ENCODE results near the gene TSC22D2. TPM values are rescaled to one million over a fixed set of nuclear protein-coding genes. Genes with fewer than 3 reads are reported as not detected.

The TSC22D2 gene
- total RNA-seq, 1 donor from 2014 or later, result 39.8 TPM

DNA sequence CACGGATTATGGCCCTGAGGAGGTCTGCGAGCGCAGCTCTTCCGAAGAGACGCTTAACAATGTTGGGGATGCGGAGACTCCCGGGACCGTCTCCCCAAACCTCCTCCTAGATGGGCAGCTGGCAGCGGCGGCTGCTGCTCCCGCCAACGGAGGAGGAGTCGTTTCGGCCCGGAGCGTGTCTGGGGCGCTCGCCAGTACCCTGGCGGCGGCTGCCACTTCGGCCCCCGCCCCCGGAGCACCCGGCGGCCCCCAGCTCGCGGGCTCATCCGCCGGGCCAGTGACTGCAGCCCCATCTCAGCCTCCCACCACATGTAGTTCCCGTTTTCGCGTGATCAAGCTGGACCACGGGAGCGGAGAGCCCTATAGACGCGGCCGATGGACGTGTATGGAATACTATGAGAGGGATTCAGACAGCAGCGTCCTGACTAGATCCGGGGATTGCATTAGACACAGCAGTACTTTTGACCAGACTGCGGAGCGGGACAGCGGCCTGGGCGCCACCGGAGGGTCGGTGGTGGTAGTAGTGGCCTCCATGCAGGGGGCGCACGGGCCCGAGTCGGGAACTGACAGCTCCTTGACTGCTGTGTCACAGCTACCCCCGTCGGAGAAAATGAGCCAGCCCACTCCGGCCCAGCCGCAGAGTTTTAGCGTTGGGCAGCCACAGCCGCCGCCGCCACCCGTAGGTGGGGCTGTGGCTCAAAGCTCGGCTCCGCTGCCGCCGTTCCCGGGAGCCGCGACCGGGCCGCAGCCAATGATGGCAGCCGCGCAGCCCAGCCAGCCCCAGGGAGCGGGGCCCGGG lies 1.6 kb downstream of the TSC22D2 start:
- TF ChIP-seq, protein P1, sequence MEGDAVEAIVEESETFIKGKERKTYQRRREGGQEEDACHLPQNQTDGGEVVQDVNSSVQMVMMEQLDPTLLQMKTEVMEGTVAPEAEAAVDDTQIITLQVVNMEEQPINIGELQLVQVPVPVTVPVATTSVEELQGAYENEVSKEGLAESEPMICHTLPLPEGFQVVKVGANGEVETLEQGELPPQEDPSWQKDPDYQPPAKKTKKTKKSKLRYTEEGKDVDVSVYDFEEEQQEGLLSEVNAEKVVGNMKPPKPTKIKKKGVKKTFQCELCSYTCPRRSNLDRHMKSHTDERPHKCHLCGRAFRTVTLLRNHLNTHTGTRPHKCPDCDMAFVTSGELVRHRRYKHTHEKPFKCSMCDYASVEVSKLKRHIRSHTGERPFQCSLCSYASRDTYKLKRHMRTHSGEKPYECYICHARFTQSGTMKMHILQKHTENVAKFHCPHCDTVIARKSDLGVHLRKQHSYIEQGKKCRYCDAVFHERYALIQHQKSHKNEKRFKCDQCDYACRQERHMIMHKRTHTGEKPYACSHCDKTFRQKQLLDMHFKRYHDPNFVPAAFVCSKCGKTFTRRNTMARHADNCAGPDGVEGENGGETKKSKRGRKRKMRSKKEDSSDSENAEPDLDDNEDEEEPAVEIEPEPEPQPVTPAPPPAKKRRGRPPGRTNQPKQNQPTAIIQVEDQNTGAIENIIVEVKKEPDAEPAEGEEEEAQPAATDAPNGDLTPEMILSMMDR (IDR thresholded peaks at IDR 0.05), result peak; percentile 79
- peaks cover 18% of the 10 kb centered on the region for H3K36me3 Mint-ChIP-seq (ENCODE audit: low read depth)
- H3K4me3 Mint-ChIP-seq (ENCODE audit: unreplicated experiment), result peak overlapping the region; percentile 77
- peak; percentile 94 for DNase-seq (ENCODE audit: low spot score)
- H3K27me3 Mint-ChIP-seq (ENCODE audit: low read depth), result no peaks in the 10 kb centered on the region
- no peaks in the 10 kb centered on the region for H3K9me3 Mint-ChIP-seq (ENCODE audit: low read depth)
- H3K27ac Mint-ChIP-seq (ENCODE audit: unreplicated experiment), result peak overlapping the region; percentile 99
- peaks cover 38% of the 10 kb centered on the region for H3K4me1 Mint-ChIP-seq (ENCODE audit: low read depth)

DNA sequence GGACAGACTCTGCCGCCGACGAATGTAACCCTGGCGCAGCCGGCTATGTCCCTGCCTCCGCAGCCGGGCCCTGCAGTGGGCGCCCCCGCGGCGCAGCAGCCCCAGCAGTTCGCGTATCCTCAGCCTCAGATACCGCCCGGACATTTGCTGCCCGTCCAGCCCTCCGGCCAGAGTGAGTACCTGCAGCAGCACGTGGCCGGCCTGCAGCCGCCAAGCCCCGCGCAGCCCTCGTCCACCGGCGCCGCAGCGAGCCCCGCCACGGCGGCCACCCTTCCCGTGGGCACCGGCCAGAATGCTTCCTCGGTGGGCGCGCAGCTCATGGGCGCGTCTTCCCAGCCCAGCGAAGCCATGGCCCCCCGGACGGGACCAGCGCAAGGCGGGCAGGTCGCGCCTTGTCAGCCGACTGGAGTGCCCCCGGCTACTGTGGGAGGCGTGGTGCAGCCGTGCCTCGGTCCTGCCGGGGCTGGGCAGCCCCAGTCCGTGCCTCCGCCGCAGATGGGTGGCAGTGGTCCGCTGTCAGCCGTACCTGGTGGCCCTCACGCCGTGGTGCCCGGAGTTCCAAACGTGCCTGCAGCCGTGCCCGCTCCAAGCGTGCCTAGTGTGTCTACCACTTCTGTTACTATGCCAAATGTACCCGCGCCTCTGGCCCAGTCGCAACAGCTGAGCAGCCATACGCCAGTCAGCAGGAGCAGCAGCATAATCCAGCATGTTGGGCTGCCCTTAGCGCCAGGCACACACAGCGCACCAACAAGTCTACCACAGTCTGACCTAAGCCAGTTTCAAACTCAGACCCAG lies 2.4 kb downstream of the TSC22D2 start:
- Mint-ChIP-seq H3K4me3 (ENCODE audit: unreplicated experiment) (peak overlapping the region; percentile 77), H3K36me3 (ENCODE audit: low read depth) (peaks cover 18% of the 10 kb centered on the region), H3K9me3 (ENCODE audit: low read depth) (no peaks in the 10 kb centered on the region), H3K4me1 (ENCODE audit: low read depth) (peaks cover 46% of the 10 kb centered on the region), H3K27ac (ENCODE audit: unreplicated experiment) (peak overlapping the region; percentile 99), H3K27me3 (ENCODE audit: low read depth) (no peaks in the 10 kb centered on the region)
- TF ChIP-seq, protein P1 (IDR thresholded peaks at IDR 0.05), result peak; percentile 6
- peak; percentile 89 for DNase-seq (ENCODE audit: low spot score)

- no peaks in the 10 kb centered on the region for H3K9me3 Mint-ChIP-seq (ENCODE audit: low read depth)
- H3K27ac Mint-ChIP-seq (ENCODE audit: unreplicated experiment), result peak overlapping the region; percentile 82
- peak overlapping the region; percentile 77 for H3K4me3 Mint-ChIP-seq (ENCODE audit: unreplicated experiment)
- no peak for DNase-seq (ENCODE audit: low spot score)
- peaks cover 21% of the 10 kb centered on the region for H3K36me3 Mint-ChIP-seq (ENCODE audit: low read depth)
- H3K4me1 Mint-ChIP-seq (ENCODE audit: low read depth), result peaks cover 52% of the 10 kb centered on the region
- no peaks in the 10 kb centered on the region for H3K27me3 Mint-ChIP-seq (ENCODE audit: low read depth)
- TF ChIP-seq, protein P1 (IDR thresholded peaks at IDR 0.05), result no peak
Observed at GRCh38 chr3:150411106-150411460, 3.0 kb downstream of the TSC22D2 start.

DNA sequence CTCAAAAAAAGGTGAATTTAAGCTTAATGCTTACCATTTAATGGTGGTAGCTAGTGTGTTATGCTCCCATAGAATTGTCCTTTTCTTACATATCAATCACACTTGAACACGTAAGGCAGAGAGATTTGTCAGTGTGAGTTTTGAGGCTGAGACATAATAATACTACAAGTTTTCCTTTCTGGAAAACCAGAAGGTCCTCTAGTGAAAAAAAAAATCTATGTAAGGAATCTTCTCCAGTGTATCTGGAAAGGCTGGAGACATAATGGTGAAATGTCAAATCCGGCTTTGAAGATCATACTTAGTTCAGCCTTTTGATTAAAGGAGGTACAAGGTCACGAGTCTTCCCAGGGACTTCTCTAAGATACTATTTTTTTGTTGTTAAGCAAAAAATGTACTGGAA lies 3.4 kb downstream of the TSC22D2 start:
- no peaks in the 10 kb centered on the region for H3K9me3 Mint-ChIP-seq (ENCODE audit: low read depth)
- peak overlapping the region; percentile 77 for H3K4me3 Mint-ChIP-seq (ENCODE audit: unreplicated experiment)
- H3K27ac Mint-ChIP-seq (ENCODE audit: unreplicated experiment), result peak overlapping the region; percentile 82
- TF ChIP-seq, protein P1 (IDR thresholded peaks at IDR 0.05), result no peak
- peaks cover 21% of the 10 kb centered on the region for H3K36me3 Mint-ChIP-seq (ENCODE audit: low read depth)
- H3K27me3 Mint-ChIP-seq (ENCODE audit: low read depth), result no peaks in the 10 kb centered on the region
- peaks cover 50% of the 10 kb centered on the region for H3K4me1 Mint-ChIP-seq (ENCODE audit: low read depth)
- DNase-seq (ENCODE audit: low spot score), result no peak

DNA sequence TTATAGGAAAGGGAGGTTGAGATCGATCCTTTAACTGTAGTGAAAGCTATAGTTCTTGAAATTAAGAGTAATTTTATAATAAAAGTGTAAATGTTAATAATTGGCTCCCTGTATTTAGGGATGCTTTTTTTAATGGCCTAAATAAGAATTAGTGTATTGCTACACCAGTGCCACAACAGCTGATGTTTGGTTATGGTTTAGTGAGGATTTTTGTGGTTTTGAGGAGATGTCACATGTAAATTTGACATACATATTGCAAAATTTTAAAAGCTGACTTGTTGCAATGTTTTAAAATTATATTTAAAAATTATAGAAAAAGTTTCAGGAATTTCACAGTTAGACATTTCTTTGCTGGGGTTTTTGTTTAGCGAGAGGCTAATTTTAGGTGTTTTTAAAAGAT lies 3.9 kb downstream of the TSC22D2 start:
- Mint-ChIP-seq H3K4me3 (ENCODE audit: unreplicated experiment) (peak overlapping the region; percentile 77), H3K27ac (ENCODE audit: unreplicated experiment) (peak overlapping the region; percentile 82), H3K36me3 (ENCODE audit: low read depth) (peaks cover 21% of the 10 kb centered on the region), H3K9me3 (ENCODE audit: low read depth) (no peaks in the 10 kb centered on the region), H3K27me3 (ENCODE audit: low read depth) (no peaks in the 10 kb centered on the region), H3K4me1 (ENCODE audit: low read depth) (peaks cover 48% of the 10 kb centered on the region)
- no peak for DNase-seq (ENCODE audit: low spot score)
- TF ChIP-seq, protein P1 (IDR thresholded peaks at IDR 0.05), result no peak

All from chondrocyte (in vitro differentiated cells).